Parathyroid adenoma (tissue), 2 donors: ENCODE data around the gene RFNG.

Experiments used
- H2AFZ ChIP-seq: fragments of 300-600 bp; sonication (generic); one replicate; pipeline ENCODE4 v1.7.0; 2017; ENCODE audit warnings: antibody characterized with exemption, mild to moderate bottlenecking
- H3K27ac ChIP-seq: fragments of 300-600 bp; sonication (generic); one replicate; pipeline ENCODE4 v1.7.0; 2017
- H3K27me3 ChIP-seq: fragments of 300-600 bp; sonication (generic); one replicate; pipeline ENCODE4 v1.7.0; 2017; ENCODE audit warnings: low read length; ENCODE audit not compliant: control insufficient read depth, insufficient read depth
- H3K36me3 ChIP-seq: fragments of 300-600 bp; sonication (generic); one replicate; pipeline ENCODE4 v1.7.0; 2017; ENCODE audit warnings: low read length; ENCODE audit not compliant: control insufficient read depth, insufficient read depth
- H3K4me1 ChIP-seq: fragments of 300-600 bp; sonication (generic); one replicate; pipeline ENCODE4 v1.7.0; 2017; ENCODE audit warnings: control low read depth
- H3K4me2 ChIP-seq: fragments of 300-600 bp; sonication (generic); one replicate; pipeline ENCODE4 v1.7.0; 2017; ENCODE audit warnings: low read length
- H3K4me3 ChIP-seq: fragments of 300-600 bp; sonication (generic); one replicate; pipeline ENCODE4 v1.7.0; 2017; ENCODE audit warnings: low read depth, low read length
- H3K79me2 ChIP-seq: fragments of 300-600 bp; sonication (generic); one replicate; pipeline ENCODE4 v1.7.0; 2017; ENCODE audit warnings: control low read depth
- H3K9ac ChIP-seq: fragments of 300-600 bp; sonication (generic); one replicate; pipeline ENCODE4 v1.7.0; 2017; ENCODE audit warnings: mild to moderate bottlenecking
- H3K9me3 ChIP-seq: fragments of 300-600 bp; sonication (generic); one replicate; pipeline ENCODE4 v1.7.0; 2017; ENCODE audit warnings: low read length; ENCODE audit not compliant: control insufficient read depth
- CTCF ChIP-seq: fragments of 300-600 bp; sonication (generic); IDR thresholded peaks from one replicate; pipeline ENCODE4 v1.7.0; 2017; ENCODE audit warnings: antibody characterized with exemption, mild to moderate bottlenecking
- donor health status: primary hyperparathyroidism.

RFNG gene

DNA sequence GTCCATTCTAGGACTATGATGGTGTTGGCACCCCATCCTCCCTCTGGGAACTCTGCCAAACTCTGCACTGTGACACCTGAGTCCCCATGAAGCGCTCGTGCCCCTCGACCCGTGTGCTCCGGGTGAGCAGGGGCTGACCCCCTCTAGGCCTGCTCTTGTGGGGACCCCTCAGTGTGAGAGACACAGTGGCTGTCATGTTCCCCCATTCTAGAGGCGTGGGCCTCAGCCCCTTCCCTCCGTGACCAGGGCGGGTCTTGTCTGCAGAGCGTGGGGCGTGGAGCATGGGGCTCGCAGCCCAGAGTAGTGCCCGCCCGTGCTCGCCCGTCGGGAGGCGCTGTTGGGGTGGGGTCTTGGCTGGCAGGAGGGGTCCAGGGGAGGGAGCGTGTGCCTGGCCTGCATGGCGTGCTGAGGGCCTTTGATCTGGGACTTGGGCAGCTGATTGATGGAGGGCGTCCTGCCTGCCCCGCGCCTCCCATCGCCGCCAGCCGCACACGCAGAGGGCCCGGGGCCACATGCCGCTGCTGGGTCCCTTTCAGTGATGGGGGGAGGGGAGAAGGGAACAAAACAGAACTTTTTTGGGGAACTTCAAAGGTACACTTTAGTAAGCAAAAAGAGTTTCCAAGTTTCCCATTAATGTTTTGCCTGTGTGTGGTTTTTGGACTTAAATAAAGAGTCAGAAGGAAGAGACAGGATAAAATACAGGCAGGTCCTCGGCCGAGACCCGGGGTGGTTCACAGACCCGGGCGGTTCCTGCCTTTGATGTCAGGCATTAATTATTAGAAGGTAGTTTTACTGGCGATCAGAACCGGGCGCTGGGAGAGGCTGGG, 51.4 kb downstream of the RFNG start:
- Histone ChIP-seq H3K27ac (no peak overlapping the region), H3K36me3 (no peaks in the 10 kb centered on the region), H3K9me3 (no peaks in the 10 kb centered on the region), H3K79me2 (peaks cover 15% of the 10 kb centered on the region), H3K4me1 (no peaks in the 10 kb centered on the region), H3K4me2 (no peak overlapping the region), H3K9ac (no peak overlapping the region), H3K27me3 (no peaks in the 10 kb centered on the region), H3K4me3 (no peak overlapping the region), H2AFZ (no peak overlapping the region)
- TF ChIP-seq CTCF: no peak

DNA sequence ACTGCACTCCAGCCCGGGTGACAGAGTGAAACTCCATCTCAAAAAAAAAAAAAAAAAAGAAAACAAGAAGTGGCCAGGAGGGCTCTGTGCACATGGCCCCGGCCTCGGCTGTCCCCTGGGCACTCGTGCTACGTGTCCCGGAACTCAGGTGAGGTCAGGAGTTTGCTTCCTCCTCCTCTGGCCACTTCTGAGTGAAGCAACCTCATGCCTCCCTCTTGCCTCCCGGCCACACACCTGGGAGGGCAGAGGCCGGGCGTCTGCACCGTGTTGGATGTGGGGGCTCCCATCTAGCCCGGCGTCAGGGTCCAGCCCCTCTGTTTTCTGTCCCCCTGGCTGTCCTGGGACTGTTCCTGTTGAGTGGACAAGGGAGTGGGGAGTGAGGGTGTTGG, 52.0 kb downstream of the RFNG start:
- TF ChIP-seq CTCF: no peak
- H3K36me3 ChIP-seq: no peaks in the 10 kb centered on the region
- H3K9me3 ChIP-seq: no peaks in the 10 kb centered on the region
- H3K27me3 ChIP-seq: no peaks in the 10 kb centered on the region
- no peaks in the 10 kb centered on the region for H3K4me1 ChIP-seq
- H3K79me2 ChIP-seq: peaks cover 20% of the 10 kb centered on the region
- H3K4me2 ChIP-seq: no peak overlapping the region
- no peak overlapping the region for H2AFZ ChIP-seq
- H3K9ac ChIP-seq: no peak overlapping the region
- H3K27ac ChIP-seq: no peak overlapping the region
- H3K4me3 ChIP-seq: no peak overlapping the region

DNA sequence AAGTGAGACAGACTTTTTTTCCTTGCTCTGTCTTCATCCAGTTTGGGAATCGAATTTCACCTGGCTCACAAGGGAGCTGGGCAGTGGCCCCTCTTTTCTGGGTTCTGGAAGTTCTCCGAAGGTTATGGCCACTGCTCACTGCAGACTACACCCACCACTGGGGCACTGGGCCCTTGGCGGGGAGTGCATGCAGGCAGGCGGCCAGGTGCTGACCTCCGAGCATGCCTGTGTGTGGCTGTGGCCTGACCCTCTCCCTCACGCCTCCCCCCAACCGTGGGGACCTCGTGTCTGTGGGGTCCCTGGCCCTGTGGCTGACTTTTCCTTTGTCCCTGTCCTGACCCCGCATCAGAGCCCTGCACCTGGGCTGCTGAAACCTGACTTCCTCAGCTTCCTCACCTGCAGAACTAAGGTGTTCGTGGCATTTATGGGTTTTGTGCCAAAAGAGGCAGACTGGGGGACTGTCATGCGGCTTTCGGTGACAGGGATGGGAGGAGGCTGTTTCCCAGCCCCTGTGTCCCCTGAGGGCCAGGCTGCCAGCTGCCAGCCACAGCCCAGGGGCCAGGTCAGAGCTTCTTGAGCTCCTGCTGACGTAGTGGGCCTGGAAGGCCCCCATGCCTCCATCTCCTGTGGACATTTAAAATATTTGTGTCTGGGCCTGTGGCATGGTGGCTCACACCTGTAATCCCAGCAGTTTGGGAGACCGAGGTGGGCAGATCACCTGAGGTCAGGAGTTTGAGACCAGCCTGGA, 52.7 kb downstream of the RFNG start:
- H3K79me2 ChIP-seq: peaks cover 26% of the 10 kb centered on the region
- H3K9me3 ChIP-seq: no peaks in the 10 kb centered on the region
- H3K27ac ChIP-seq: no peak overlapping the region
- H2AFZ ChIP-seq: no peak overlapping the region
- peaks cover 1% of the 10 kb centered on the region for H3K4me1 ChIP-seq
- no peaks in the 10 kb centered on the region for H3K36me3 ChIP-seq
- no peak overlapping the region for H3K4me2 ChIP-seq
- H3K27me3 ChIP-seq: no peaks in the 10 kb centered on the region
- no peak overlapping the region for H3K9ac ChIP-seq
- no peak overlapping the region for H3K4me3 ChIP-seq
- no peak for TF ChIP-seq CTCF

DNA sequence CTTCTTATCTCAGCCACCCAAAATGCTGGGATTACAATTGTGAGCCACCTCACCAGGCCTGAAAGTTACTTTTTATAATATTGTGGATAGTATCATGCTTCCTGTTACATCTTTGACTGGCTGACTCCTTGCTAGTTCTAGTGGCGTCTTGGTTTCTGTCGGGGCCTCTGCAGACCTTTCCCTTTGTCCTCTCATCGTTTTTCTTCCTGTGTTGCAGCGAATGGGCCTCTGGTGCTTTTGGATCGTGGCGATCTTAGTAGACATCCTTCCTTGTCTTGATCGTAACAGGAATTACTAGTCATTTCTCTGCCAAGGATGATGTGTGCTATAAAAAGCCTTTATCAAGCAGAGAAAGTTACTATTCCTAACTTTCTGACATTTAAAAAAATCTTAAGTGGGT, 53.4 kb downstream of the RFNG start:
- H3K27me3 ChIP-seq: no peaks in the 10 kb centered on the region
- H2AFZ ChIP-seq: no peak overlapping the region
- no peak overlapping the region for H3K4me2 ChIP-seq
- H3K9me3 ChIP-seq: no peaks in the 10 kb centered on the region
- H3K36me3 ChIP-seq: no peaks in the 10 kb centered on the region
- peaks cover 29% of the 10 kb centered on the region for H3K79me2 ChIP-seq
- no peak overlapping the region for H3K9ac ChIP-seq
- peaks cover 2% of the 10 kb centered on the region for H3K4me1 ChIP-seq
- H3K4me3 ChIP-seq: no peak overlapping the region
- no peak for TF ChIP-seq CTCF
- H3K27ac ChIP-seq: no peak overlapping the region
